ENCODE results near the gene RYR2.

RYR2 gene

DNA sequence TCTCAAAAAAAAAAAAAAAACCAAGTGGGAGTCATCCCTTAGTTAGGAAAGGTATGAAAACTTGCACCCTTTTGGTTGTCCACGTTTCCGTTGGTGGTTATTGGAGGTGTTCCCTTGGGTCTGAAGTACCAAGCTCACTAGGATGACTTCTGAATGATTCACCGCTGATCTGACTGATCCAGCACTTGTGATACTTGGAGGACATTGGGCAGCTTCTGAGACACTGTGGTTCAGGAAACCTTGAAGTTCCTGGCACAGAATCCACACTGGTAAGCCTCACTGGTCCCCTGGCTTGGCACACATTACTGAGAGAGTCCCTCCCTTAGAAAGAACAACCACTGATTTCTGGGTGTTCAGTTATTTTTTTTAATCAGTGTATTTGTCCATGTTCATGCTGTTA, 91.9 kb downstream of the RYR2 start:
- no peak for DNase-seq (ENCODE audit: low read depth in 2 of 2)
- no peak overlapping the region for H3K4me3 ChIP-seq (replicated peaks in 1 of 2; ENCODE audit: low read depth in 2 of 2, low read length in 2 of 2)
- TF ChIP-seq, protein P1, sequence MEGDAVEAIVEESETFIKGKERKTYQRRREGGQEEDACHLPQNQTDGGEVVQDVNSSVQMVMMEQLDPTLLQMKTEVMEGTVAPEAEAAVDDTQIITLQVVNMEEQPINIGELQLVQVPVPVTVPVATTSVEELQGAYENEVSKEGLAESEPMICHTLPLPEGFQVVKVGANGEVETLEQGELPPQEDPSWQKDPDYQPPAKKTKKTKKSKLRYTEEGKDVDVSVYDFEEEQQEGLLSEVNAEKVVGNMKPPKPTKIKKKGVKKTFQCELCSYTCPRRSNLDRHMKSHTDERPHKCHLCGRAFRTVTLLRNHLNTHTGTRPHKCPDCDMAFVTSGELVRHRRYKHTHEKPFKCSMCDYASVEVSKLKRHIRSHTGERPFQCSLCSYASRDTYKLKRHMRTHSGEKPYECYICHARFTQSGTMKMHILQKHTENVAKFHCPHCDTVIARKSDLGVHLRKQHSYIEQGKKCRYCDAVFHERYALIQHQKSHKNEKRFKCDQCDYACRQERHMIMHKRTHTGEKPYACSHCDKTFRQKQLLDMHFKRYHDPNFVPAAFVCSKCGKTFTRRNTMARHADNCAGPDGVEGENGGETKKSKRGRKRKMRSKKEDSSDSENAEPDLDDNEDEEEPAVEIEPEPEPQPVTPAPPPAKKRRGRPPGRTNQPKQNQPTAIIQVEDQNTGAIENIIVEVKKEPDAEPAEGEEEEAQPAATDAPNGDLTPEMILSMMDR (IDR thresholded peaks at IDR 0.05; ENCODE audit: low read depth, low read length), result no peak

DNA sequence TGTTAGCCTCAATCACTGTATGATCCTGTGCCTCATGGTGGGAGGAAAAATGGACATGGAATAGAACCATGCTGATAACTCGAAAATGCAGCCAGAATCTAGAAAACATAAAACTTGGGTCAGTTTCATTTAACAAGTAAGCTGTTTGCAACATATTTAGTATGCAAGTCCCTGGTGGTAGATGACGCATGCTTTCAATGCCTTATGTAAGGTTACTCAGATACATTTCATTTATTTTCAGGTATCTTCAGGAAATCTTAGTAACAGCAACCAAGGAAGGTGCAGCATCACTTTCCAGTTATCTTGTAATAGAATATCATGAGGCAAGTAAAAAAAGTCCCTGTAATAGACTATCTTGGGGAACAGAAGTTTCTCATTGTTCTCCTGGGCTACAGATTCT, 92.9 kb downstream of the RYR2 start:
- DNase-seq (ENCODE audit: low read depth in 2 of 2), result no peak
- H3K4me3 ChIP-seq (replicated peaks in 1 of 2; ENCODE audit: low read depth in 2 of 2, low read length in 2 of 2), result no peak overlapping the region
- TF ChIP-seq, protein P1 (IDR thresholded peaks at IDR 0.05; ENCODE audit: low read depth, low read length), result no peak

DNA sequence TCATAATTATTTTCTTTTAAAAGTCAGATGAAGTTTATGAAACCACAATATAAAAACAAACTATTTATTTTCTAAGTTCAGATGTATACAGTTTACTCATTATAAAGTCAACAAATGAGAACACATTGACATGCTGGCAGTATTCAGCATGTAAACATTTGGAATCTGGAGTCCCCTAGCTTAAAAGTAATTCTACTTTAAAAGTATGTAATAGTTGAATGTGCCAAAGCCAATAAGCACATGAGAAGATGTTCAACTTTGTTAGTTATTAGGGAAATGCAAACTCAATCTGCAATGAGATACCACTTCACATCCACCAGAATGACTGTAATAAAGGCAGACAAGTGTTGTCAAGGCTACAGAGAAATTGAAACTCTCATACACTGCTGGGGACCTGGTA, 96.6 kb downstream of the RYR2 start:
- no peak for DNase-seq (ENCODE audit: low read depth in 2 of 2)
- TF ChIP-seq, protein P1 (IDR thresholded peaks at IDR 0.05; ENCODE audit: low read depth, low read length), result no peak
- H3K4me3 ChIP-seq (replicated peaks in 1 of 2; ENCODE audit: low read depth in 2 of 2, low read length in 2 of 2), result no peak overlapping the region

DNA sequence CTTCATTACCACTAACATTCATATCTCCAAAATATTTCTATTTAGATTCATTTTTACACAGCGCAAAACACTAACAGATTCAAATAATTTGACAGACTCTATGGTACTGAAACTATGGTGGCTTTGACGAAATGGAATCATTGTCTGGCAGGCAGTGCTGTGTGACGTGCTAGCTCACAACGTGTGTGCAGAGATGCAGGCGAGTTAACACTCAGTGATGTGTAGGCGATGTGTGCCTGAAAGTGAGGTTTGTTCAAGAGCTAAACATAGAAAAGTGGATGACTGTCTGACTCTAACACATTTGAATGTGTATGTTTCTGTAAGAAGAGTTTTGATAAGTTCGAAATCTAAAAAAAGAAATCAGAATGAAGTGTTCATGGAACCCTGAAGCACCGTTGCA, 97.7 kb downstream of the RYR2 start:
- H3K4me3 ChIP-seq (replicated peaks in 1 of 2; ENCODE audit: low read depth in 2 of 2, low read length in 2 of 2), result no peak overlapping the region
- TF ChIP-seq, protein P1 (IDR thresholded peaks at IDR 0.05; ENCODE audit: low read depth, low read length), result no peak
- DNase-seq (ENCODE audit: low read depth in 2 of 2), result no peak

DNA sequence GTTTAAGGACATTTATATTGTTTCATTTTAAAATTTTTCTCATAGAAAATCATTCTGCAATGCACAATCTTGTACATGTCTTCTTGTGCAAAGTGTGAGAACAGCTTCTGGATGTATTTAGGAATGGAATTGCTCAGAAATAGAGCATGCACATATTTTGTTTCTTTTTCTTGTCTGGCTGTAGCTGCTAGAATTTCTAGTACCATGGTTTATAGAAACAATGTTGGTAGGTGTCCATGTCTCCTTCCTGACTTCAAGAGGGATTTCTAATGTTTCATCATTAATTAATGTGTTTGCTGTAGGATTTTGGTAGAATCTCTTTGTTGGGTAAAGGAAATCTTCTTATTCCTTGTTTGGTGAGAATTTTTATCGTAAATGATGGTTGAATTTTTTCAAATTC, 99.0 kb downstream of the RYR2 start:
- no peak overlapping the region for H3K4me3 ChIP-seq (replicated peaks in 1 of 2; ENCODE audit: low read depth in 2 of 2, low read length in 2 of 2)
- DNase-seq (ENCODE audit: low read depth in 2 of 2), result no peak
- TF ChIP-seq, protein P1 (IDR thresholded peaks at IDR 0.05; ENCODE audit: low read depth, low read length), result no peak

DNA sequence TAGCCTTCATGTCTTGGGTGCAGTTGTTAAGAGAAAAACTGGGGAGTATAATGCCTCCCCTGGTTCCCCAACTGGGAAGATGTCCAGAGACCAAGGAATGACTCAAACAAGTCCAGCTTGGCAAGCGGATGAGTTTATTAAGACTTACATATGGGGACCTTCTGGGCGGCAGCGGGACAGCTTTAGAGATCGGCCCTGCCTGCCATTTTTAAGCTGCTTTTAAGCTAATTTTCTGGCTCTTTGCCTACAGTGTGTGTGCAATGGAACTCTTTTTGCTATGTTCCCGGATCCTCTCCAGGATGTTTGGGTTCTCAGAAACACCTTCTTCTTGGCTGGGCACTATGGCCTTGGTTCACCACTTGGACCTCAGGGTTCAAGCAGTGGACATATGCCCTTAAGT, 99.5 kb downstream of the RYR2 start:
- H3K4me3 ChIP-seq (replicated peaks in 1 of 2; ENCODE audit: low read depth in 2 of 2, low read length in 2 of 2), result no peak overlapping the region
- TF ChIP-seq, protein P1 (IDR thresholded peaks at IDR 0.05; ENCODE audit: low read depth, low read length), result no peak
- DNase-seq (ENCODE audit: low read depth in 2 of 2), result peak in 1 of 2 donors; percentile 64

DNA sequence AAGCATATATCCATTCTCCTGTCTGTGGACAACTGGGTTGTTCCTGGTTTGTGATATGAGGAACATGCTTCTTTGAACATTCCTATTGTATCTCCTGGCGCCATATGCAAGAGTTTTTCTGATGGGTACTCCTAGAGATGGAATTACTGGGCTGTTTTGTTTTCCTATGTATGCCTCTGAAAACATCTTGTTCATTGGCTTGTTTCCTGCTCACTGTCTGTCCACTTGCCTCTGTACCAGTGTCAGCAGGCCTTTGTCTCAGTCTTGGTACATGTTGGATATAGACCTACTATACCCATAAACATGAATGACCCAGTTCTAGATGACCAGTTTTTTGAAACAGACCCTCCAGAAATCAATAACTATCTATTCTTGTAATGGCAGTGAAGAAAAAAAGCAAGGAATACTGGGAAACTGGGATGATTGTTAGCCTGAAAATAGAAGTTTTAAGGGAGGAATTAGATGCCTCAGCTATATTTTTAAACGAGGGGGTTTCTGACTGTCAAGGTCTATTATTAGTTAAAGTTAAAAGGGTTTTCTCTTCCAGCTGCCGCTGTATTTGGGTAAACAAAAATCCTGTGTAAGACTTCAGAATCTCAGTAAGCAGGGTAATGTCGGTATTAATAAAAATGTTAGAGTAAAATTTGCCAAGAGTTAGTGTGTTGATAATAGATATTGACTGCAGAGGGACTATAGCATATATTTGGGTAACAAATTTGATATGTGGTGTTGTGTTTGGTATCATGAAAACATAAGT, 103.6 kb downstream of the RYR2 start:
- TF ChIP-seq, protein P1 (IDR thresholded peaks at IDR 0.05; ENCODE audit: low read depth, low read length), result no peak
- DNase-seq (ENCODE audit: low read depth in 2 of 2), result no peak
- no peak overlapping the region for H3K4me3 ChIP-seq (replicated peaks in 1 of 2; ENCODE audit: low read depth in 2 of 2, low read length in 2 of 2)

All from cardiac fibroblast (primary cell).